Progenitor cell of endocrine pancreas (in vitro differentiated cells): ENCODE data around the gene POPDC2. TPM values are rescaled to one million over a fixed set of nuclear protein-coding genes. Genes with fewer than 3 reads are reported as not detected.
A peak's percentile ranks its signal among the peaks of the same experiment; 100 is the strongest.

ENCODE experiments used
- DNase-seq: peaks from one replicate; pipeline ENCODE4 v3.0.0; 2021; ENCODE audit warnings: low spot score; ENCODE audit not compliant: unreplicated experiment
- H3K27ac Mint-ChIP-seq: 2 replicates; pipeline ENCODE4 v1.8.0; 2021; ENCODE audit warnings: mild to moderate bottlenecking, moderate library complexity, mixed read lengths
- H3K27me3 Mint-ChIP-seq: 2 replicates; pipeline ENCODE4 v1.8.0; 2021; ENCODE audit warnings: mixed read lengths
- H3K36me3 Mint-ChIP-seq: 2 replicates; pipeline ENCODE4 v1.8.0; 2022; ENCODE audit warnings: mixed read lengths; ENCODE audit not compliant: insufficient read depth
- H3K4me1 Mint-ChIP-seq: 2 replicates; pipeline ENCODE4 v1.8.0; 2021; ENCODE audit warnings: low read depth, mixed read lengths
- H3K4me3 Mint-ChIP-seq: 2 replicates; pipeline ENCODE4 v1.8.0; 2021; ENCODE audit warnings: low read depth, mild to moderate bottlenecking, moderate library complexity, mixed read lengths
- H3K9me3 Mint-ChIP-seq: 2 replicates; pipeline ENCODE4 v1.8.0; 2021; ENCODE audit warnings: low read depth, mixed read lengths
- CTCF ChIP-seq: fragments of 200-600 bp; sonication (generic); IDR thresholded peaks from one replicate; pipeline ENCODE4 v1.5.0; 2021; ENCODE audit warnings: antibody characterized with exemption, mild to moderate bottlenecking; ENCODE audit not compliant: unreplicated experiment
- total RNA-seq: library from RNA; stranded (reverse); gene quantifications from 2 replicates; pipeline ENCODE4 v1.2.1, GENCODE V29; 2021

POPDC2 gene
- total RNA-seq, 1 donor from 2014 or later = 3.8 TPM

GRCh38 chr3:119700269-119700919, 40.0 kb upstream of the POPDC2 start:
- Mint-ChIP-seq H3K4me3 (no peak overlapping the region), H3K36me3 (no peaks in the 10 kb centered on the region), H3K4me1 (peaks cover 12% of the 10 kb centered on the region), H3K9me3 (no peaks in the 10 kb centered on the region), H3K27me3 (no peaks in the 10 kb centered on the region), H3K27ac (no peak overlapping the region)
- no peak for DNase-seq
- TF ChIP-seq CTCF = no peak

GRCh38 chr3:119697394-119697793, 37.0 kb upstream of the POPDC2 start:
- Mint-ChIP-seq H3K4me3 (no peak overlapping the region), H3K4me1 (no peaks in the 10 kb centered on the region), H3K27ac (no peak overlapping the region), H3K36me3 (no peaks in the 10 kb centered on the region), H3K9me3 (no peaks in the 10 kb centered on the region), H3K27me3 (no peaks in the 10 kb centered on the region)
- no peak for DNase-seq
- TF ChIP-seq CTCF = no peak

GRCh38 chr3:119695480-119695879, 35.1 kb upstream of the POPDC2 start:
- H3K9me3 Mint-ChIP-seq = no peaks in the 10 kb centered on the region
- no peaks in the 10 kb centered on the region for H3K4me1 Mint-ChIP-seq
- H3K4me3 Mint-ChIP-seq = no peak overlapping the region
- no peak overlapping the region for H3K27ac Mint-ChIP-seq
- no peak for TF ChIP-seq CTCF
- H3K36me3 Mint-ChIP-seq = no peaks in the 10 kb centered on the region
- no peaks in the 10 kb centered on the region for H3K27me3 Mint-ChIP-seq
- no peak for DNase-seq

- peaks cover 1% of the 10 kb centered on the region for H3K36me3 Mint-ChIP-seq
- peak; percentile 63 for TF ChIP-seq CTCF
- no peak overlapping the region for H3K27ac Mint-ChIP-seq
- H3K4me1 Mint-ChIP-seq = no peaks in the 10 kb centered on the region
- H3K4me3 Mint-ChIP-seq = no peak overlapping the region
- peaks cover 4% of the 10 kb centered on the region for H3K9me3 Mint-ChIP-seq
- no peaks in the 10 kb centered on the region for H3K27me3 Mint-ChIP-seq
- DNase-seq = no peak
These were observed 29.8 kb upstream of the POPDC2 start for GRCh38 chr3:119690043-119690656.

- H3K27ac Mint-ChIP-seq = no peak overlapping the region
- no peak overlapping the region for H3K4me3 Mint-ChIP-seq
These were observed 23.0 kb upstream of the POPDC2 start for GRCh38 chr3:119683421-119683820.

More at GRCh38 chr3:119683421-119683820, 23.0 kb upstream of the POPDC2 start:
- Mint-ChIP-seq H3K4me1 (no peaks in the 10 kb centered on the region), H3K27me3 (no peaks in the 10 kb centered on the region), H3K36me3 (peaks cover 1% of the 10 kb centered on the region), H3K9me3 (peaks cover 4% of the 10 kb centered on the region)
- no peak for DNase-seq
- TF ChIP-seq CTCF = no peak
